GM12878 (cell line): Measurements from ENCODE around the gene DDC. TPM values are rescaled to one million over a fixed set of nuclear protein-coding genes. Genes with fewer than 3 reads are reported as not detected.

Experiments used
- ATAC-seq: fragments of 200-7000 bp; cut with Tn5 transposase; 3 replicates; pipeline ENCODE4 v1.9.1; 2020; ENCODE audit warnings: mild to moderate bottlenecking, moderate library complexity
- BruUV-seq: library from RNA; stranded (reverse); fragments of 400-500 nt; replicated peaks from 2 replicates; lab custom pipeline; 2021; lab: Mats Ljungman, UMichigan
- CTCF ChIA-PET: fragments of 300-600 bp; sonication (Branson Sonifier 250); formaldehyde crosslinking; extraction: SDS; loops from one replicate; lab custom pipeline; 2021; ENCODE audit warnings: inconsistent platforms; lab: Yijun Ruan, JAX
- POLR2A ChIA-PET: fragments of 350-600 bp; formaldehyde crosslinking; extraction: SDS; loops from one replicate; lab custom pipeline; 2021; ENCODE audit warnings: inconsistent platforms; lab: Charles Lee
- RAD21 ChIA-PET: fragments of 300-600 bp; sonication (Branson Sonifier 250); formaldehyde crosslinking; loops from one replicate; lab custom pipeline; 2023; ENCODE audit warnings: antibody characterized with exemption; ENCODE audit not compliant: unreplicated experiment; lab: Charles Lee
- SMC1A ChIA-PET: fragments of 300-600 bp; sonication (Branson Sonifier 250); formaldehyde crosslinking; loops from one replicate; lab custom pipeline; 2023; ENCODE audit not compliant: unreplicated experiment, uncharacterized antibody; lab: Charles Lee
- DNase-seq: peaks from one replicate; pipeline ENCODE4 v3.0.0-alpha.2; 2011; ENCODE audit warnings: low read depth, low spot score
- FAIRE-seq: peaks from 3 replicates; lab custom pipeline; 2011; peaks lifted over from hg19 to GRCh38; lab: Jason Lieb, UNC
- H2AFZ ChIP-seq: 2 replicates; pipeline ENCODE4 v1.6.0; 2011; ENCODE audit warnings: low read depth, low read length, control low read depth; ENCODE audit not compliant: control insufficient read depth
- H3K27ac ChIP-seq: 2 replicates; pipeline ENCODE4 v1.5.1; 2011; ENCODE audit warnings: control low read depth; ENCODE audit not compliant: control insufficient read depth, insufficient read depth
- H3K27me3 ChIP-seq, 2 experiments: replicated peaks in 1 of 2; 2 replicates each; pipeline versions ENCODE4 v1.6.0 to v1.6.1; 2011; ENCODE audit warnings: low read length in 1 of 2; ENCODE audit not compliant: control insufficient read depth in 2 of 2, insufficient read depth in 2 of 2
- H3K36me3 ChIP-seq, 2 experiments: 2 replicates each; pipeline ENCODE4 v1.5.1; 2011; ENCODE audit warnings: low read length in 1 of 2; ENCODE audit not compliant: control insufficient read depth in 2 of 2, insufficient read depth in 2 of 2
- H3K4me1 ChIP-seq: 2 replicates; pipeline ENCODE4 v1.6.1; 2011; ENCODE audit warnings: mild to moderate bottlenecking, low read length, moderate library complexity, mixed read lengths; ENCODE audit not compliant: control insufficient read depth, insufficient read depth
- H3K4me2 ChIP-seq: 2 replicates; pipeline ENCODE4 v1.6.0; 2011; ENCODE audit warnings: control low read depth; ENCODE audit not compliant: control insufficient read depth, insufficient read depth
- H3K4me3 ChIP-seq: fragments of 200-600 bp; sonication (generic); 2 replicates; pipeline ENCODE4 v1.5.1; 2016
- H3K79me2 ChIP-seq: 2 replicates; pipeline ENCODE4 v1.6.0; 2011; ENCODE audit warnings: low read length; ENCODE audit not compliant: control insufficient read depth, insufficient read depth
- H3K9ac ChIP-seq: 2 replicates; pipeline ENCODE4 v1.8.0; 2011; ENCODE audit warnings: low read length, control low read depth, mixed read lengths; ENCODE audit not compliant: control insufficient read depth, insufficient read depth
- H3K9me3 ChIP-seq: replicated peaks from 3 replicates; pipeline ENCODE4 v1.5.1; 2011; ENCODE audit warnings: mild to moderate bottlenecking, low read length; ENCODE audit not compliant: control insufficient read depth, insufficient read depth
- H4K20me1 ChIP-seq: 2 replicates; pipeline ENCODE4 v1.6.0; 2011; ENCODE audit not compliant: control insufficient read depth, insufficient read depth
- ATF7 ChIP-seq: fragments of 450-650 bp; IDR thresholded peaks from 2 replicates; pipeline ENCODE4 v1.6.1; 2016; ENCODE audit warnings: low read depth, mild to moderate bottlenecking
- CBFB ChIP-seq: IDR thresholded peaks from 2 replicates; pipeline ENCODE4 v1.6.1; 2016; ENCODE audit warnings: antibody characterized with exemption, low read depth
- IRF3 ChIP-seq: fragments of 450-650 bp; IDR thresholded peaks from 2 replicates; pipeline ENCODE4 v1.6.1; 2014; ENCODE audit warnings: mild to moderate bottlenecking
- JUNB ChIP-seq: IDR thresholded peaks from 2 replicates; pipeline ENCODE4 v1.6.1; 2016; ENCODE audit warnings: antibody characterized with exemption, mild to moderate bottlenecking
- MYB ChIP-seq: fragments of 150-350 bp; IDR thresholded peaks from 2 replicates; pipeline ENCODE4 v1.6.1; 2014; ENCODE audit warnings: mild to moderate bottlenecking, low read depth, low read length, borderline replicate concordance
- NFIC ChIP-seq: IDR thresholded peaks from 2 replicates; pipeline ENCODE4 v1.6.1; 2012; ENCODE audit warnings: low read depth, mild to moderate bottlenecking, inconsistent platforms, low read length, moderate library complexity
- RBBP5 ChIP-seq: fragments of 200-600 bp; sonication (generic); conservative IDR thresholded peaks from 2 replicates; pipeline ENCODE4 v1.6.1; 2016
- SMAD1 ChIP-seq: fragments of 450-650 bp; IDR thresholded peaks from 2 replicates; pipeline ENCODE4 v1.6.1; 2018; ENCODE audit warnings: mild to moderate bottlenecking, low read depth; ENCODE audit not compliant: partially characterized antibody
- WRNIP1 ChIP-seq: IDR thresholded peaks from 2 replicates; pipeline ENCODE4 v1.6.1; 2011; ENCODE audit warnings: low read depth, low read length, improper control_type of control experiment, borderline replicate concordance
- ZZZ3 ChIP-seq: IDR thresholded peaks from 2 replicates; pipeline ENCODE4 v1.6.1; 2011; ENCODE audit warnings: low read depth; ENCODE audit not compliant: control insufficient read depth, insufficient read length
- WGBS: methylation state at CpG from one replicate; pipeline ENCODE4 v1.1.6; 2016; ENCODE audit warnings: low lambda C conversion rate; ENCODE audit not compliant: insufficient replicate concordance, insufficient coverage; ENCODE audit errors: missing lambda C conversion rate; 5-methylcytosine and 5-hydroxymethylcytosine counted together
- in situ Hi-C: fragments of 300-500 bp; cut with MboI; formaldehyde crosslinking; loops from 9 replicates; pipeline ENCODE4 v1.14.3; 2018; ENCODE audit warnings: mixed read lengths
- intact Hi-C: fragments of 100-400 bp; cut with micrococcal nuclease; formaldehyde crosslinking; loops from one replicate; pipeline ENCODE4 v1.14.2; 2022; ENCODE audit not compliant: unreplicated experiment
- polyA plus RNA-seq, 11 experiments: library from polyadenylated mRNA; depleted of rRNA in 4 of 11; unstranded in 6 of 11; stranded (reverse) in 5 of 11; fragments of >200 nt; fragmentation: Nextera tagmentation in 4 of 11; fragmentation: Illumina TruSeq in 1 of 11; extraction: Ambion mirVana in 4 of 11; extraction: Trizol in 1 of 11; gene quantifications; 1 replicate in 1 of 11; 2 replicates in 10 of 11; pipeline versions ENCODE4 v1.2.1 to v1.2.3, GENCODE V29; 2011 to 2016; ENCODE audit warnings: inconsistent platforms in 2 of 11, missing spikeins in 2 of 11, low read depth in 1 of 11
- total RNA-seq, 4 experiments: library from RNA; depleted of rRNA in 3 of 4; stranded (reverse); fragments of >200 nt in 3 of 4; fragmentation: Illumina TruSeq in 1 of 4; extraction: Trizol in 1 of 4; gene quantifications; 2 replicates each; pipeline versions ENCODE4 v1.2.1 to v1.2.3, GENCODE V29; 2013 to 2021
- TF ChIP-seq, protein P1 (sequence below): fragments of 450-650 bp; IDR thresholded peaks from 2 replicates; pipeline ENCODE4 v1.6.1; 2017; ENCODE audit warnings: mild to moderate bottlenecking, moderate library complexity

DDC gene
- total and polyA plus RNA-seq, 10 of the 15 experiments (the other 5 are each of a cell fraction or from before 2014, with no cell fraction given): not detected

DNA sequence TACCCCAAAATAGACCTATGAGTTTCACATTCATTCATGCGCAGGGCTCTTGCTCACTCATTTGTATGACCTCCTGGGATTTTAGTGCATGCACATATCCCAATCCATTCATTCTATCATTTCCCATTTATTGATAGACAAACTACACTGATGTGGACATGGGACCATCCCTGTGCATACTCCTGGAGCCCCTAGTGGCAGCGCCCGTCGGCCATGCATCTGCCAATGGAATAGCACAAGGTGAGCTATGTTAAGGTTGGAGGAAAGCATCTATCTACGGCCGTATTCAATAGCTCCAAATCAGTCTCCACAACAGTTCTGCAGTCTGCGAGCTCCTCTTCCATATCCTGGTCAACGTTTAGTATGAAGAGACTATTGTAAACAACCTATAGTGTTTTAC lies 83.3 kb downstream of the DDC start:
- Histone ChIP-seq H4K20me1 (no peaks in the 10 kb centered on the region), H3K27me3 (peaks cover 0 to 2% of the 10 kb centered on the region in 2 experiments; a peak in 2 of 4 replicates), H3K9me3 (no peaks in the 10 kb centered on the region), H3K4me2 (no peak overlapping the region), H2AFZ (no peak overlapping the region), H3K4me1 (no peaks in the 10 kb centered on the region), H3K79me2 (no peaks in the 10 kb centered on the region), H3K27ac (no peak overlapping the region), H3K4me3 (no peak overlapping the region), H3K9ac (no peak overlapping the region), H3K36me3 (no peaks in the 10 kb centered on the region)
- no peak for FAIRE-seq
- TF ChIP-seq ATF7: no peak
- TF ChIP-seq RBBP5: no peak
- TF ChIP-seq, protein P1, sequence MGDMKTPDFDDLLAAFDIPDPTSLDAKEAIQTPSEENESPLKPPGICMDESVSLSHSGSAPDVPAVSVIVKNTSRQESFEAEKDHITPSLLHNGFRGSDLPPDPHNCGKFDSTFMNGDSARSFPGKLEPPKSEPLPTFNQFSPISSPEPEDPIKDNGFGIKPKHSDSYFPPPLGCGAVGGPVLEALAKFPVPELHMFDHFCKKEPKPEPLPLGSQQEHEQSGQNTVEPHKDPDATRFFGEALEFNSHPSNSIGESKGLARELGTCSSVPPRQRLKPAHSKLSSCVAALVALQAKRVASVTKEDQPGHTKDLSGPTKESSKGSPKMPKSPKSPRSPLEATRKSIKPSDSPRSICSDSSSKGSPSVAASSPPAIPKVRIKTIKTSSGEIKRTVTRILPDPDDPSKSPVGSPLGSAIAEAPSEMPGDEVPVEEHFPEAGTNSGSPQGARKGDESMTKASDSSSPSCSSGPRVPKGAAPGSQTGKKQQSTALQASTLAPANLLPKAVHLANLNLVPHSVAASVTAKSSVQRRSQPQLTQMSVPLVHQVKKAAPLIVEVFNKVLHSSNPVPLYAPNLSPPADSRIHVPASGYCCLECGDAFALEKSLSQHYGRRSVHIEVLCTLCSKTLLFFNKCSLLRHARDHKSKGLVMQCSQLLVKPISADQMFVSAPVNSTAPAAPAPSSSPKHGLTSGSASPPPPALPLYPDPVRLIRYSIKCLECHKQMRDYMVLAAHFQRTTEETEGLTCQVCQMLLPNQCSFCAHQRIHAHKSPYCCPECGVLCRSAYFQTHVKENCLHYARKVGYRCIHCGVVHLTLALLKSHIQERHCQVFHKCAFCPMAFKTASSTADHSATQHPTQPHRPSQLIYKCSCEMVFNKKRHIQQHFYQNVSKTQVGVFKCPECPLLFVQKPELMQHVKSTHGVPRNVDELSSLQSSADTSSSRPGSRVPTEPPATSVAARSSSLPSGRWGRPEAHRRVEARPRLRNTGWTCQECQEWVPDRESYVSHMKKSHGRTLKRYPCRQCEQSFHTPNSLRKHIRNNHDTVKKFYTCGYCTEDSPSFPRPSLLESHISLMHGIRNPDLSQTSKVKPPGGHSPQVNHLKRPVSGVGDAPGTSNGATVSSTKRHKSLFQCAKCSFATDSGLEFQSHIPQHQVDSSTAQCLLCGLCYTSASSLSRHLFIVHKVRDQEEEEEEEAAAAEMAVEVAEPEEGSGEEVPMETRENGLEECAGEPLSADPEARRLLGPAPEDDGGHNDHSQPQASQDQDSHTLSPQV: no peak
- no peak for TF ChIP-seq CBFB
- TF ChIP-seq WRNIP1: no peak
- TF ChIP-seq IRF3: no peak
- TF ChIP-seq ZZZ3: no peak
- no peak for TF ChIP-seq SMAD1
- TF ChIP-seq MYB: no peak
- TF ChIP-seq NFIC: no peak
- no peak for TF ChIP-seq JUNB
- RAD21 ChIA-PET: no interaction called here
- no TSS peak for BruUV-seq
- no peak for DNase-seq
- ATAC-seq: no peak
- in situ Hi-C loops: no loop called here
- CTCF ChIA-PET: no interaction called here
- intact Hi-C loops: no loop called here
- 57% methylated on average over 8 of the region's 8 CpGs for WGBS
- SMC1A ChIA-PET: no interaction called here
- POLR2A ChIA-PET: no interaction called here
